Measurements from ENCODE around the gene UXT.

UXT gene

DNA sequence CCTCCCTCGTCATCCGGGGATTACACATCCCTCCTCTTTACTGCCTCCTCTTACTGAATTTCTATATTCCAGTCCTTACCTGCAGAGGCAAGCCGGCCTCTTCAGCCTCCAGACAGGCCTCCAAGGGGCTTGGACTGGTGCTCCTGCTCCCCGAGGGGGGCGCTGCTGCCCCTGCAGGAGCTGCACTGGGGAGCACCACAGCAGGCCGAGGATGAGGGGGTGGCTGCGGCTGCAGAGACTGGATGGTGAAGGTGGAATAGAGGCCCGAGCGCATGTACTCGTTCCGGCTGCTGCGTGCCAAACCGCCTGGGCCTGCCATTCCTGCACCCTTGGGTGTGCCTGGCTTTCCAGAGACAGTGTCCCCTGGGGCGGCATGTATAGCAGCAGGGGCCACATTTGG is 20.2 kb downstream of the UXT start:
- peak overlapping the region; percentile 48 for H3K4me3 Mint-ChIP-seq
- no peaks in the 10 kb centered on the region for H3K9me3 Mint-ChIP-seq
- no peaks in the 10 kb centered on the region for H3K27me3 Mint-ChIP-seq
- H3K36me3 Mint-ChIP-seq (ENCODE audit: low read depth), result peaks cover 70% of the 10 kb centered on the region
- intact Hi-C loops (cut with micrococcal nuclease), result loop anchor here (5.0 kb wide), 1 partner anchor 77 kb away; the partner anchor contains the start of gene ARAF
- peak overlapping the region; percentile 61 for H3K27ac Mint-ChIP-seq
- H3K4me1 Mint-ChIP-seq (ENCODE audit: low read depth), result peaks cover 17% of the 10 kb centered on the region

DNA sequence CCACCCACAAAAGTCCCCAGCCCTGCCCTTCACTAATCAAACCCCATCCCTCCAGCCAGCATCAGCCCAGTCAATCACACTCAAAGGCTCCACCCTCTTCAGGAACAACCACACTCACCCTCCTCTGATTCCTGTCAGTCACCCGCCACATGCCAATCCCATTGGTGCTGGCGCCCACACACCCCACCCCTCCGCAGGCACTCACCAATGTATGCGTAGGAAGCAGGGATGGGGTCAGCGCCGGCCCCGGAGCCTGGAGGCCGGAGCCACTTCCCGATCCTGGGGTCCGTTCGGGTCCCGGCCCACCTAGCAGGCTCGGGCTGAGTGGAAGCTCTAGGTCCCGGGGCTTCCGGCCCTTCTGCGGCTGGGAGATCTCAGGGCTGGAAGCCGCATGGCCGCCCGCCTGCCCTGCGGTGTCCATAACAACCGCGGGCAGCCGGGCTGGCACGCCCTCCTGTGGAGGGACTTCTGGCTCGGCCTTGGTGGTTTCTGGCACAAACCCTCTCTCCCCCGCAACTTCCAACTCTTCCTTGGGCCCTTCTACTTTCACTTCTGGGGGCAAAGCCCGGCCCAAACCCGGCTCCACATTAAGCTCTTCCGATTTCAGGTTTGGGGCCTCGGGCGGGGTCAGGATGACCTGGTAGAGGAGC is 21.3 kb downstream of the UXT start:
- H3K27me3 Mint-ChIP-seq, result no peaks in the 10 kb centered on the region
- peaks cover 67% of the 10 kb centered on the region for H3K36me3 Mint-ChIP-seq (ENCODE audit: low read depth)
- H3K4me3 Mint-ChIP-seq, result peak overlapping the region; percentile 77
- intact Hi-C loops (cut with micrococcal nuclease), result loop anchor here (5.0 kb wide), 1 partner anchor 75 kb away; the partner anchor contains the start of gene ARAF
- H3K27ac Mint-ChIP-seq, result peak overlapping the region; percentile 61
- H3K9me3 Mint-ChIP-seq, result no peaks in the 10 kb centered on the region
- peaks cover 19% of the 10 kb centered on the region for H3K4me1 Mint-ChIP-seq (ENCODE audit: low read depth)

DNA sequence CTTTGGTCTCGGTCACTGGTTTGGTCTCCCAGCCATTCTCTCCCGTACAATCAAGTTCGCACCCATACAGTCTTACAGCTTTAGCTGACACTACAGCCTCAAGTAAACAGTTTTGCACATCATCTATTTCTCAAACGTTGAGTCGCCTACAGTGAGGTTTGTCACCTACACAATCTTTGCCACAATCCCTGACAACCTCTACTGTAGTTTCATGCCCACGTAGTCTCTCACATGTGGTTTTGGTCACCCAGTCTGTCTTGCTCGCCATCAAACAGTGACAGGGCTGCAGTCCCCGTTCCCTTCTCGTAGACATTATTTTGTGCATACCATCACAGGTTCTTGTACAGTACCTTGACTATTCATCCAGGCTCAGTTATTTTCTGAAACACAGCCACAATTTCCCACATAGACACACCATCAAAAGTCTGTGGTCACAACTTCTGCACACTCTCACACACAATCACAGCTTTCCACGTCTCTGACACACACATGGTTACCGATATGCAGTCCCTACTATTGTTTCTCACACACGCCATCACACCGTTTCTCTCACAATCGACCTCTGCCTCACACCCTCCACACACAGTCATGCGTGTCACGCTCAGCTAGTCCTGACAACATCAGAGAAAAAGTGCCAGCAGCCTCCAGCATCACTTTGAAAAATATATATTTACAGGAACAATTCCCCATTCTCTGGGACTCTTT is 24.0 kb downstream of the UXT start:
- intact Hi-C loops (cut with micrococcal nuclease), result loop anchor here (5.0 kb wide), 2 partner anchors 53 to 73 kb away; partner anchors contain the start of genes ARAF and TIMP1
- H3K36me3 Mint-ChIP-seq (ENCODE audit: low read depth), result peaks cover 43% of the 10 kb centered on the region
- no peaks in the 10 kb centered on the region for H3K9me3 Mint-ChIP-seq
- no peak overlapping the region for H3K27ac Mint-ChIP-seq
- H3K4me1 Mint-ChIP-seq (ENCODE audit: low read depth), result peaks cover 32% of the 10 kb centered on the region
- no peaks in the 10 kb centered on the region for H3K27me3 Mint-ChIP-seq
- no peak overlapping the region for H3K4me3 Mint-ChIP-seq

DNA sequence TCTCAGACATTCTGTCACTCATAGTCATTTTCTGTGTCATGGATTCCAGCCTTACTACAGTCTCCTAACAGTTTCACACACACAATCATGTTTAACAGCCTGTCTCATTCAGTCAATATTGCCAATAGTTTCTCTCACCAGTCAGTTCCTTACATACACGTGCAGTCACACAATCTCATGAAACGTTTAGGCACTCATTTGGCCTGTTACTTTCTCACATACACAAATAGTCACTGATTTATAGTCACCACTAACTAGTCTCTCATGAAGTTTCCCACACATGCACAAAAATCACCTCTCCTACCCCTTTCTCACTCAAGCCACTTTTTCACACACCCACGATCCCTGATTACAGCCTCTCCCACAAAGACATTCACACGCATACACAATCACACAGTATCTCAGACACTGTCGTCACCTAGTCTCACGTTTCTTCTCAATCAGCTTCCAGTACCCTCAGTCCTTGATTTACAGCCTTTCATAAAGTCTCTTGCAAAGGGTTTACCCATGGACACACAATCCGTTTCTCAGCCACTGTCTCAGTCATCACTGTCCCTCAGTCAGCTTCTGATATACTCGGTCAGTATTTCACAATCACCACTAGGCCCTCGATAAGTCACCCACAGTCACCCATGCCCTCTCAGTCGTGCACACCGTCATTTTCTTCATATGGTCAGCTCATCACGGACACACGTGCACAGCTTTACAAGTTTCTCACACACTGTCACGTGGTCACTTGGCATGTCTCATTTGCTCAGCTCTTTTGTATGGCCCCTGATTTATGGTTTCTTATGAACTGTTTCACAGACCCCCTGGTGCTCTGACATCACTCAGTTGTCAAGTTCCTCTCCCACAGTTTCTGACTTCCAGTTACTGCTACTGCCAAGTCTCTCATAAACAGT is 25.0 kb downstream of the UXT start:
- no peak overlapping the region for H3K27ac Mint-ChIP-seq
- intact Hi-C loops (cut with micrococcal nuclease), result loop anchor here (5.0 kb wide), 1 partner anchor 52 kb away; the partner anchor contains the start of gene TIMP1
- peaks cover 34% of the 10 kb centered on the region for H3K4me1 Mint-ChIP-seq (ENCODE audit: low read depth)
- H3K9me3 Mint-ChIP-seq, result no peaks in the 10 kb centered on the region
- peaks cover 32% of the 10 kb centered on the region for H3K36me3 Mint-ChIP-seq (ENCODE audit: low read depth)
- no peak overlapping the region for H3K4me3 Mint-ChIP-seq
- H3K27me3 Mint-ChIP-seq, result no peaks in the 10 kb centered on the region

DNA sequence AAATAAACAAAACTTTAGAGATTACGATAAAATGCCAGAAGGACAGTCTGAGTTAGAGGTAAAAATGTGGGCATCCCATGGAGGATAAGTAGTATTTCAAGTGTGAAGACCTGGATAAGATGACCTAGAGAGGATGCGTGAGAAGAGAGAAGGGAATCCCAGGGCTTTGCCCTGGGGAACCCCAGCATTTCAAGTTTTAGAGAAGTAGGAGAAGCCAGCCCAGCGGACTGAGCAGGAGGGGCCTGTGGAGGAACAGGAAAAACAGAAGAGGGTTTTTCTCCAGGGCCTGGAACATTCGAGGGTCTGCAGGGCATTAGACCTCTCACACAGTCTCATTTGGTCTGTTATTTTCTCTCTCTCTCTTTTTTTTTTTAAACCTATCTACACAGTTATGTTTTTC is 26.3 kb downstream of the UXT start:
- Mint-ChIP-seq H3K9me3 (no peaks in the 10 kb centered on the region), H3K4me1 (ENCODE audit: low read depth) (peaks cover 35% of the 10 kb centered on the region), H3K27me3 (no peaks in the 10 kb centered on the region), H3K4me3 (no peak overlapping the region), H3K36me3 (ENCODE audit: low read depth) (peaks cover 28% of the 10 kb centered on the region), H3K27ac (no peak overlapping the region)
- intact Hi-C loops (cut with micrococcal nuclease), result loop anchor here (5.0 kb wide), 1 partner anchor 50 kb away; the partner anchor contains the start of gene TIMP1

DNA sequence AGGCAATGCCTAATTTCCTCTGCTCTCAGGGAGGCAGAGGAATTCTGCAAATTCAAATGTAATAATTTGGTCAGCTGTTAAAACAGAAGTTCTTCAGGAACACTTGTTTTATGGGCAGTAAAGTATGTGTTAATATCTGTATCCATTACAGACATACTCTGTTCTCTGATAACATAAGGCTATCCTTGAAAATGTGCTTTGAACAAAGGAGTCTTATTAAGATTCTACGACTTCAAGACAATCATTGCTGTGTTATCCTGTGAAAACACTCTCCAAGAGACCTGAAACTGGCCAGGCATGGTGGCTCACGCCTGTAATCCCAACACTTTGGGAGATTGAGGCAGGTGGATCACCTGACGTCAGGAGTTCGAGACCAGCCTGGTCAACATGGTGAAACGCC is 27.3 kb downstream of the UXT start:
- Mint-ChIP-seq H3K27ac (no peak overlapping the region), H3K27me3 (no peaks in the 10 kb centered on the region), H3K4me1 (ENCODE audit: low read depth) (peaks cover 45% of the 10 kb centered on the region), H3K4me3 (no peak overlapping the region), H3K36me3 (ENCODE audit: low read depth) (peaks cover 28% of the 10 kb centered on the region), H3K9me3 (no peaks in the 10 kb centered on the region)
- intact Hi-C loops (cut with micrococcal nuclease), result loop anchor here (5.0 kb wide), 1 partner anchor 49 kb away; the partner anchor contains the start of gene TIMP1

DNA sequence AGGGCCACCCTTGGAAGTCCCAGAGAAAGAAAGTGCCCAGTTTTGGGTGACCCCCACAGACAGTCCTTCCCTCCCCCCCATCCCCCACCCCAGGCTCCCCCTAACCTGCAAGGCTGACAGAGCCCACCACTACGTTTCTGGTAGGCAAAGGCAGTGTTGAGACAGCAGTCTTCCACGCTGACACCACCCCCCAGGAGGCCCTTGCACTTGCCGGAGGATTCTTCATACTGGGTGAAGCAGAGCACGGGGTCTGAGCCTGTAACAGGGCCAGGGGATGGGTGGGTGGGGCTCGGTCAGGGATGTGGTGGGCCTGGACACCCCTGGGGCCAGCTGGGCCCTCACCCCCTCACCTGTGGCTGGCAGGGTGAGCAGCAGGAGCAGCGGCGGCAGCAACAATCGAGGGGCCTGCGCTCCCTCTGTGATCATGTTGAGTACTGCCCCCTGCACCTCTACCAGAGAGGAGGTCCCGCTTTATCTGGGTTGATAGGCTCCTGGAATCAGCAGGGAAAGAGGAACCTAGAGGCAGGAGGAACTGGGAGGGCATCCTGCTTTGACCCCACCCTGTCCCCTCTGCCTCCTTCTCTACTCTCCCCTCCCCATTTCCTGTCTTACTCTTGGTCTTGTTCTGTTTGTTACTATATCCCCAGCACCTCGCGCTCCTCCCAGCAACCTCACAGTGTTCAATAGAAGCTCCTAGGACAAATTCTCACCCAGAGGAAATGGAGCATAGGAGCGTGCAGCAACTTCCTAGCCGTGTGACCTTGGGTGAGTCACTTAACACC is 29.4 kb downstream of the UXT start, which contains the start of gene CFP:
Gene CFP (minus strand): TSS at position 512 of the 782 bp plus-strand sequence. CDS start 86 bp downstream, at position 426.
- intact Hi-C loops (cut with micrococcal nuclease), result loop anchor here (5.0 kb wide), 1 partner anchor 47 kb away; the partner anchor contains the start of gene TIMP1
- H3K4me1 Mint-ChIP-seq (ENCODE audit: low read depth), result peaks cover 65% of the 10 kb centered on the region
- H3K27me3 Mint-ChIP-seq, result no peaks in the 10 kb centered on the region
- H3K27ac Mint-ChIP-seq, result peak within 1 kb of the TSS; percentile 87
- no peaks in the 10 kb centered on the region for H3K9me3 Mint-ChIP-seq
- H3K36me3 Mint-ChIP-seq (ENCODE audit: low read depth), result peaks cover 38% of the 10 kb centered on the region
- peak within 1 kb of the TSS; percentile 81 for H3K4me3 Mint-ChIP-seq

DNA sequence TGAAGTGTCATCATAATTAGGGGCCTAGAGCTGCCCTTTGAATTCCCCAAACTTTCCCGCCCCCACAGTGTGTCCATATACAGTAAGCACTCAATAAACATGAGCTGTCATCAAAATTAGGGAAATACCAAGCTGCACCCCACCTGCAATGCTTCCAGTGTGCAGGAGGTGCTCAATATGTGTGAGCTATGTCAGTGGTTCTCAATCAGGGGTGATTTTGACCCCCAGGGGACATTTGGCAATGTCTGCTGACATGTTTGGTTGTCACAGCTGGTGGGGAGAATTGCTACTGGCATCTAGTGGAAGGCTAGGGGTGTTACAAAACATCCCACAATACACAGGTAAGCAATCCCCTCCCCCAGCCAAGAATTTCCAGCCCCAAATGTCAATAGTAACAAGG is 30.0 kb downstream of the UXT start:
- H3K4me1 Mint-ChIP-seq (ENCODE audit: low read depth), result peaks cover 70% of the 10 kb centered on the region
- H3K27ac Mint-ChIP-seq, result peak overlapping the region; percentile 87
- H3K9me3 Mint-ChIP-seq, result no peaks in the 10 kb centered on the region
- H3K27me3 Mint-ChIP-seq, result no peaks in the 10 kb centered on the region
- peaks cover 39% of the 10 kb centered on the region for H3K36me3 Mint-ChIP-seq (ENCODE audit: low read depth)
- peak overlapping the region; percentile 81 for H3K4me3 Mint-ChIP-seq
- intact Hi-C loops (cut with micrococcal nuclease), result no loop called here

DNA sequence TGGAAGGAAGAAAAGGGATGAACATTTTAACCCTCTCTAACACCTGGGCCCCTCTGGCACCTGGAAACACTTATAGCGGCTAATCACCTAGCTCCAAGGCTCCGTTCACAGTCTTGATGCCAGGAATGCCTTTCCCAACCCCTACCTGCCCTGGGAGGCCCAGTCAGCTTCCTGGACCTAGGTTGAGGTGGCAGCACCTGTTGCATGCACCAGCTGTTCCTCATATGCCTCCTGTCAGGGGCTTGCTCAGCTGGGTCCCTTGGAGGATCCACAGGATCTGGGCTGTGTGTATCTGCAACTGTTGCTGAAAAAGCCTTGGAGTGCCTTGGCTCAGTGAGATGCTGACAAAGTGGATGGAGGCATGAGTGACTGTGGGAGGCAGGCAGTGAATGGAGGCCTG is 33.6 kb downstream of the UXT start:
- H3K4me3 Mint-ChIP-seq, result no peak overlapping the region
- no peak overlapping the region for H3K27ac Mint-ChIP-seq
- intact Hi-C loops (cut with micrococcal nuclease), result no loop called here
- no peaks in the 10 kb centered on the region for H3K9me3 Mint-ChIP-seq
- peaks cover 4% of the 10 kb centered on the region for H3K27me3 Mint-ChIP-seq
- peaks cover 39% of the 10 kb centered on the region for H3K36me3 Mint-ChIP-seq (ENCODE audit: low read depth)
- peaks cover 71% of the 10 kb centered on the region for H3K4me1 Mint-ChIP-seq (ENCODE audit: low read depth)

DNA sequence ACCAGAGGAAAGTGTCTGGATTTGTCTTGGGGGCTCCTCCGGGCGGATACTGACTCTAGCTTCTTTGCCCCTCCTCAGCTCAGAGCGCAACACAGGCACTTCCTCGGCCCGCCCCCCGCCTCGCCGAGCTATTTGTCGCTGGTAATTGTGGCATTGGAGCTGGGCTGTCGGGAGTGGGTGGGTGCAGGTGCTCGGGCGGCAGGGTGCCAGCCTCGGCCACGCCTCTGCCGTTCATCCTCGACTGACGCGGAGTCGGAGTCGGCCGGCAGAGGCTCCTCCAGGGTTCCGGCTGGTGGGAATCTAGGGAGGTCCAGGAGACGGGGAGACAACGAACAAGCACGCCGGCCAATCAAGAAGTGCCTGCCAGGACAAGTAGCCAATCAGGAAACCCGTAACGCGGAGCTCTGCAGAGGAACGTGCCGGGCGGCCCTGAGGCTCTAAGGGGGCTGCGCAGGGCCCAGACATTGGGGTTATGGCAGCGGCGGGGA is 35.4 kb downstream of the UXT start:
- Mint-ChIP-seq H3K9me3 (no peaks in the 10 kb centered on the region), H3K27me3 (peaks cover 10% of the 10 kb centered on the region), H3K4me3 (peak overlapping the region; percentile 70), H3K4me1 (ENCODE audit: low read depth) (peaks cover 65% of the 10 kb centered on the region), H3K27ac (no peak overlapping the region), H3K36me3 (ENCODE audit: low read depth) (peaks cover 39% of the 10 kb centered on the region)
- intact Hi-C loops (cut with micrococcal nuclease), result no loop called here

DNA sequence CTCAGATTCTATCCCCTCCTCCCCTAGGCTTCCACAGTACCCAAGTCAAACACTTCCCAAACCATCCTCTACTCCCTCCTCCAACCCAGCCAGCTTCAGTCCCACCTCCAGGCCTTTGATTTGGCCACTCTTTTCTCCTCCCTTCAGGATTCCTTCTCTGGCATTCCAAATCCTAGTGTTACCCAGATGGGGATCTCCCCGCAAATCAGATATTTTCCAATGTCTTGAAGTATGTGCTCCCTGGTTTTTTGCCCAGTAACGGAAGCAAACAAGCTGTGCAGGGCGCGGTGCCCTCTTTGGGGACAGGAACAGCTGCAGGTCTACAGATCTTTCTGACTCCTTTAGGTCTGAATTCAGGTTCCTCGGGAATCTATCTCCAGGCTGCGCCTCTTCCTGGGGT is 37.1 kb downstream of the UXT start:
- H3K27ac Mint-ChIP-seq, result no peak overlapping the region
- H3K27me3 Mint-ChIP-seq, result peaks cover 25% of the 10 kb centered on the region
- H3K36me3 Mint-ChIP-seq (ENCODE audit: low read depth), result peaks cover 23% of the 10 kb centered on the region
- H3K9me3 Mint-ChIP-seq, result no peaks in the 10 kb centered on the region
- no peak overlapping the region for H3K4me3 Mint-ChIP-seq
- intact Hi-C loops (cut with micrococcal nuclease), result no loop called here
- H3K4me1 Mint-ChIP-seq (ENCODE audit: low read depth), result peaks cover 48% of the 10 kb centered on the region

DNA sequence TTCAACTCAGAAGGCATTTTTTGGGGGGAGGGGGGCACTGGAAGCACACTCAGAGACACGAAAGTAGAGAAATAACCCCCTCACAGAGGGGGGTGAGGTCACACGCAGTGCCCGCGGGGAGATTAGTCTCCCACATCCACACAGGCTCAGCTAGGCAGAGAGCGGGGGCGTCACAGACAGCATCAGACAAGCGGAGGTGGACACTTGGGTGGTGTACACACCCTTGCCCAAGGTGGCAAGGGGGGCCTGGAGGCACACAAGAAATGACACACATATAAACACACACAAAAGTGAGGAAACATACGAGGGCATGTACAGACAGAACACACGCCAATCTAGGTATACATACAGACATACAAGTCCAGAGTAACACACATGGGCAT is 38.7 kb downstream of the UXT start:
- Mint-ChIP-seq H3K27ac (no peak overlapping the region), H3K27me3 (peaks cover 33% of the 10 kb centered on the region), H3K36me3 (ENCODE audit: low read depth) (peaks cover 8% of the 10 kb centered on the region), H3K4me1 (ENCODE audit: low read depth) (peaks cover 33% of the 10 kb centered on the region), H3K4me3 (no peak overlapping the region), H3K9me3 (no peaks in the 10 kb centered on the region)
- intact Hi-C loops (cut with micrococcal nuclease), result no loop called here

Data from dendritic cell treated with granulocyte-macrophage colony-stimulating factor and Interleukin-4, amounts not matched to agents 40 ng/mL and 50 ng/mL, for 4 days (primary cell).